IPS DF 6.9 (cell line): ENCODE measurements around the gene COLEC12.
A peak's percentile ranks its signal among the peaks of the same experiment; 100 is the strongest.

Experiments
- DNase-seq: peaks from one replicate; pipeline ENCODE4 v3.0.0-alpha.2; 2013; ENCODE audit warnings: low read depth, low spot score
- H3K27ac ChIP-seq: one replicate; pipeline ENCODE4 v1.5.1; 2013; ENCODE audit warnings: low read length, control low read depth
- H3K27me3 ChIP-seq: 2 replicates; pipeline ENCODE4 v1.6.1; 2013; ENCODE audit warnings: mild to moderate bottlenecking, low read length; ENCODE audit not compliant: control insufficient read depth, insufficient read depth
- H3K36me3 ChIP-seq: 2 replicates; pipeline ENCODE4 v1.6.1; 2013; ENCODE audit warnings: low read length; ENCODE audit not compliant: control insufficient read depth, insufficient read depth
- H3K4me1 ChIP-seq: 2 replicates; pipeline ENCODE4 v1.6.1; 2013; ENCODE audit warnings: low read length; ENCODE audit not compliant: control insufficient read depth, insufficient read depth
- H3K4me3 ChIP-seq: 2 replicates; pipeline ENCODE4 v1.5.1; 2013; ENCODE audit warnings: mild to moderate bottlenecking, low read length
- H3K9me3 ChIP-seq: 2 replicates; pipeline ENCODE4 v1.6.1; 2013; ENCODE audit warnings: low read length, inconsistent platforms; ENCODE audit not compliant: control insufficient read depth, insufficient read depth
- WGBS: extraction: QIAGEN DNeasy Blood & Tissue Kit; methylation state at CpG from one replicate; pipeline ENCODE4 v1.1.7; 2013; ENCODE audit warnings: mixed read lengths, missing lambda C conversion rate; ENCODE audit not compliant: insufficient read length, insufficient coverage; 5-methylcytosine and 5-hydroxymethylcytosine counted together

The COLEC12 gene

GRCh38 chr18:506264-506663 lies 5.8 kb upstream of the COLEC12 start:
- no peaks in the 10 kb centered on the region for H3K4me1 ChIP-seq
- H3K36me3 ChIP-seq = no peaks in the 10 kb centered on the region
- H3K27ac ChIP-seq = no peak overlapping the region
- no peak overlapping the region for H3K4me3 ChIP-seq
- H3K9me3 ChIP-seq = no peaks in the 10 kb centered on the region; the same call in 1 of the 2 replicates
- DNase-seq = no peak
- no CpG with 5 or more reads among the region's 1 CpG for WGBS
- H3K27me3 ChIP-seq = peaks cover 5% of the 10 kb centered on the region

GRCh38 chr18:505483-506122 lies 5.1 kb upstream of the COLEC12 start:
- Histone ChIP-seq H3K27me3 (peaks cover 12% of the 10 kb centered on the region), H3K4me1 (no peaks in the 10 kb centered on the region), H3K27ac (no peak overlapping the region), H3K36me3 (no peaks in the 10 kb centered on the region), H3K9me3 (no peaks in the 10 kb centered on the region; the same call in 1 of the 2 replicates), H3K4me3 (no peak overlapping the region)
- DNase-seq = no peak
- no CpG with 5 or more reads among the region's 6 CpGs for WGBS

- Histone ChIP-seq H3K27ac (no peak overlapping the region), H3K9me3 (no peaks in the 10 kb centered on the region; the same call in 1 of the 2 replicates), H3K4me1 (no peaks in the 10 kb centered on the region), H3K27me3 (peaks cover 27% of the 10 kb centered on the region), H3K36me3 (no peaks in the 10 kb centered on the region), H3K4me3 (peak overlapping the region; percentile 60; the same call in 1 of the 2 replicates)
- no peak for DNase-seq
- WGBS = no CpG with 5 or more reads among the region's 11 CpGs
These were observed 859 bp upstream of the COLEC12 start for GRCh38 chr18:501406-501714.

- WGBS = no CpG with 5 or more reads among the region's 93 CpGs
- Histone ChIP-seq H3K27ac (no peak overlapping the region), H3K4me3 (peak overlapping the region; percentile 60; the same call in 1 of the 2 replicates), H3K36me3 (no peaks in the 10 kb centered on the region), H3K27me3 (peaks cover 27% of the 10 kb centered on the region), H3K9me3 (no peaks in the 10 kb centered on the region; the same call in 1 of the 2 replicates), H3K4me1 (no peaks in the 10 kb centered on the region)
- DNase-seq = no peak
These were observed 497 bp downstream of the COLEC12 start for GRCh38 chr18:499776-500631.

- Histone ChIP-seq H3K4me3 (peak overlapping the region; percentile 60; the same call in 1 of the 2 replicates), H3K9me3 (no peaks in the 10 kb centered on the region; the same call in 1 of the 2 replicates), H3K27me3 (peaks cover 27% of the 10 kb centered on the region), H3K4me1 (no peaks in the 10 kb centered on the region), H3K36me3 (no peaks in the 10 kb centered on the region), H3K27ac (no peak overlapping the region)
- no CpG with 5 or more reads among the region's 32 CpGs for WGBS
- no peak for DNase-seq
These were observed 1.3 kb downstream of the COLEC12 start for GRCh38 chr18:498931-499775.

GRCh38 chr18:497688-498087 lies 2.8 kb downstream of the COLEC12 start:
- Histone ChIP-seq H3K27me3 (peaks cover 27% of the 10 kb centered on the region), H3K4me3 (no peak overlapping the region), H3K27ac (no peak overlapping the region), H3K4me1 (no peaks in the 10 kb centered on the region), H3K36me3 (no peaks in the 10 kb centered on the region), H3K9me3 (no peaks in the 10 kb centered on the region; the same call in 1 of the 2 replicates)
- DNase-seq = no peak
- WGBS = no CpG with 5 or more reads among the region's 6 CpGs

- no peak overlapping the region for H3K4me3 ChIP-seq
- no peak for DNase-seq
- no peaks in the 10 kb centered on the region for H3K36me3 ChIP-seq
- H3K27me3 ChIP-seq = peaks cover 15% of the 10 kb centered on the region
- WGBS = no CpG with 5 or more reads among the region's 7 CpGs
- H3K9me3 ChIP-seq = no peaks in the 10 kb centered on the region
- no peaks in the 10 kb centered on the region for H3K4me1 ChIP-seq
- no peak overlapping the region for H3K27ac ChIP-seq
These were observed 5.0 kb downstream of the COLEC12 start for GRCh38 chr18:495452-495851.

- no peak overlapping the region for H3K27ac ChIP-seq
- H3K4me3 ChIP-seq = no peak overlapping the region
- DNase-seq = no peak
- no peaks in the 10 kb centered on the region for H3K4me1 ChIP-seq
- no peaks in the 10 kb centered on the region for H3K36me3 ChIP-seq
- peaks cover 14% of the 10 kb centered on the region for H3K27me3 ChIP-seq
- no CpG with 5 or more reads among the region's 1 CpG for WGBS
- H3K9me3 ChIP-seq = no peaks in the 10 kb centered on the region
These were observed 5.5 kb downstream of the COLEC12 start for GRCh38 chr18:495017-495416.

GRCh38 chr18:493986-494983 lies 6.2 kb downstream of the COLEC12 start:
- Histone ChIP-seq H3K9me3 (no peaks in the 10 kb centered on the region), H3K4me3 (no peak overlapping the region), H3K27ac (no peak overlapping the region), H3K27me3 (peaks cover 7% of the 10 kb centered on the region; the same call in 1 of the 2 replicates), H3K4me1 (no peaks in the 10 kb centered on the region), H3K36me3 (no peaks in the 10 kb centered on the region)
- no peak for DNase-seq
- no CpG with 5 or more reads among the region's 5 CpGs for WGBS
